ENCODE measurements around the gene AHCYL2.
"Not testable (repeated sequence)": the region's sequence is repeated elsewhere in the genome, so short reads cannot be mapped to it uniquely, and the experiment has no call there.

Gene AHCYL2

GRCh38 chr7:129299889-129300288 lies 75.1 kb downstream of the AHCYL2 start:
- Histone ChIP-seq H4K20me1 (ENCODE audit: low read depth, low read length) (no peaks in the 10 kb centered on the region), H3K9ac (ENCODE audit: low read length) (no peak overlapping the region), H3F3A (ENCODE audit: insufficient read depth) (no peaks in the 10 kb centered on the region), H3K27ac (ENCODE audit: low read depth, low read length) (no peak overlapping the region), H2AFZ (ENCODE audit: low read depth, low read length, severe bottlenecking) (no peak overlapping the region), H3K4me2 (ENCODE audit: low read depth, low read length, poor library complexity, severe bottlenecking) (no peak overlapping the region), H3K9me2 (replicated peaks; ENCODE audit: insufficient read depth, low read length) (no peaks in the 10 kb centered on the region), H3K27me3 (ENCODE audit: low read length) (no peaks in the 10 kb centered on the region), H3K9me3 (ENCODE audit: insufficient read depth, low read length) (no peaks in the 10 kb centered on the region), H3K4me3 (ENCODE audit: insufficient read depth, low read length, poor library complexity, severe bottlenecking) (no peak overlapping the region), H3K36me3 (ENCODE audit: low read length) (no peaks in the 10 kb centered on the region), H3K79me2 (ENCODE audit: insufficient read depth, low read length) (no peaks in the 10 kb centered on the region)
- TF ChIP-seq CTCF (IDR thresholded peaks at IDR 0.05; ENCODE audit: insufficient read depth, low read length, poor library complexity, severe bottlenecking): no peak
- no peak for TF ChIP-seq EZH2phosphoT487 (conservative IDR thresholded peaks at IDR 0.05; ENCODE audit: low read length)

- not testable (repeated sequence) for H3K27ac ChIP-seq (ENCODE audit: low read depth, low read length); H3K9me2 ChIP-seq (replicated peaks; ENCODE audit: insufficient read depth, low read length); H2AFZ ChIP-seq (ENCODE audit: low read depth, low read length, severe bottlenecking); H3K79me2 ChIP-seq (ENCODE audit: insufficient read depth, low read length); H3K4me3 ChIP-seq (ENCODE audit: insufficient read depth, low read length, poor library complexity, severe bottlenecking); H3K27me3 ChIP-seq (ENCODE audit: low read length); H3F3A ChIP-seq (ENCODE audit: insufficient read depth); H4K20me1 ChIP-seq (ENCODE audit: low read depth, low read length); H3K9me3 ChIP-seq (ENCODE audit: insufficient read depth, low read length); H3K36me3 ChIP-seq (ENCODE audit: low read length); H3K9ac ChIP-seq (ENCODE audit: low read length); H3K4me2 ChIP-seq (ENCODE audit: low read depth, low read length, poor library complexity, severe bottlenecking)
These were observed 75.5 kb downstream of the AHCYL2 start for GRCh38 chr7:129300299-129300698.

GRCh38 chr7:129307592-129307991 lies 82.8 kb downstream of the AHCYL2 start:
- Histone ChIP-seq H3K4me3 (ENCODE audit: insufficient read depth, low read length, poor library complexity, severe bottlenecking) (no peak overlapping the region), H3K9me2 (replicated peaks; ENCODE audit: insufficient read depth, low read length) (no peaks in the 10 kb centered on the region), H3K27me3 (ENCODE audit: low read length) (no peaks in the 10 kb centered on the region), H3K4me2 (ENCODE audit: low read depth, low read length, poor library complexity, severe bottlenecking) (no peak overlapping the region), H3K36me3 (ENCODE audit: low read length) (no peaks in the 10 kb centered on the region), H3K9me3 (ENCODE audit: insufficient read depth, low read length) (no peaks in the 10 kb centered on the region), H3K79me2 (ENCODE audit: insufficient read depth, low read length) (no peaks in the 10 kb centered on the region), H2AFZ (ENCODE audit: low read depth, low read length, severe bottlenecking) (no peak overlapping the region), H4K20me1 (ENCODE audit: low read depth, low read length) (no peaks in the 10 kb centered on the region), H3K9ac (ENCODE audit: low read length) (no peak overlapping the region), H3F3A (ENCODE audit: insufficient read depth) (no peaks in the 10 kb centered on the region), H3K27ac (ENCODE audit: low read depth, low read length) (no peak overlapping the region)
- TF ChIP-seq EZH2phosphoT487 (conservative IDR thresholded peaks at IDR 0.05; ENCODE audit: low read length) (no peak), CTCF (IDR thresholded peaks at IDR 0.05; ENCODE audit: insufficient read depth, low read length, poor library complexity, severe bottlenecking) (no peak)

- H3K27ac ChIP-seq (ENCODE audit: low read depth, low read length): no peak overlapping the region
- no peaks in the 10 kb centered on the region for H3K36me3 ChIP-seq (ENCODE audit: low read length)
- H3K79me2 ChIP-seq (ENCODE audit: insufficient read depth, low read length): no peaks in the 10 kb centered on the region
- H4K20me1 ChIP-seq (ENCODE audit: low read depth, low read length): no peaks in the 10 kb centered on the region
- no peaks in the 10 kb centered on the region for H3K9me2 ChIP-seq (replicated peaks; ENCODE audit: insufficient read depth, low read length)
- no peaks in the 10 kb centered on the region for H3F3A ChIP-seq (ENCODE audit: insufficient read depth)
- TF ChIP-seq EZH2phosphoT487 (conservative IDR thresholded peaks at IDR 0.05; ENCODE audit: low read length) (no peak), CTCF (IDR thresholded peaks at IDR 0.05; ENCODE audit: insufficient read depth, low read length, poor library complexity, severe bottlenecking) (no peak)
- H2AFZ ChIP-seq (ENCODE audit: low read depth, low read length, severe bottlenecking): no peak overlapping the region
- H3K4me2 ChIP-seq (ENCODE audit: low read depth, low read length, poor library complexity, severe bottlenecking): no peak overlapping the region
- no peaks in the 10 kb centered on the region for H3K9me3 ChIP-seq (ENCODE audit: insufficient read depth, low read length)
- H3K9ac ChIP-seq (ENCODE audit: low read length): no peak overlapping the region
- H3K27me3 ChIP-seq (ENCODE audit: low read length): no peaks in the 10 kb centered on the region
- H3K4me3 ChIP-seq (ENCODE audit: insufficient read depth, low read length, poor library complexity, severe bottlenecking): no peak overlapping the region
These were observed 83.2 kb downstream of the AHCYL2 start for GRCh38 chr7:129308047-129308446.

All from SU-DHL-6 (cell line).